Immature natural killer cell (primary cell): Measurements from ENCODE around the gene BRD1. TPM values are rescaled to one million over a fixed set of nuclear protein-coding genes. Genes with fewer than 3 reads are reported as not detected.
"Not testable (repeated sequence)": the region's sequence is repeated elsewhere in the genome, so short reads cannot be mapped to it uniquely, and the experiment has no call there.

Source experiments
- DNase-seq, 3 donors: peaks; one replicate each; pipeline ENCODE4 v3.0.0; 2022; ENCODE audit warnings: mixed read lengths in 1 of 3
- H3K27ac Mint-ChIP-seq, 6 donors: one replicate each; pipeline ENCODE4 v1.8.0; 2020; ENCODE audit warnings: mixed read lengths in 6 of 6, mild to moderate bottlenecking in 5 of 6, inconsistent platforms in 4 of 6, moderate library complexity in 3 of 6
- H3K27me3 Mint-ChIP-seq, 3 donors: one replicate each; pipeline ENCODE4 v1.8.0; 2020 to 2021; ENCODE audit warnings: low read depth in 3 of 3, mild to moderate bottlenecking in 3 of 3, mixed read lengths in 3 of 3, moderate library complexity in 3 of 3, inconsistent platforms in 1 of 3
- H3K36me3 Mint-ChIP-seq, 3 donors: one replicate each; pipeline ENCODE4 v1.8.0; 2020; ENCODE audit warnings: mixed read lengths in 3 of 3, inconsistent platforms in 2 of 3, mild to moderate bottlenecking in 2 of 3
- H3K4me1 Mint-ChIP-seq, 2 donors: one replicate each; pipeline ENCODE4 v1.8.0; 2020; ENCODE audit warnings: inconsistent platforms in 2 of 2, mild to moderate bottlenecking in 2 of 2, mixed read lengths in 2 of 2, moderate library complexity in 1 of 2
- H3K4me3 Mint-ChIP-seq, 5 donors: one replicate each; pipeline ENCODE4 v1.8.0; 2020; ENCODE audit warnings: mild to moderate bottlenecking in 5 of 5, mixed read lengths in 5 of 5, inconsistent platforms in 3 of 5, moderate library complexity in 3 of 5
- H3K9me3 Mint-ChIP-seq, 6 donors: one replicate each; pipeline ENCODE4 v1.8.0; 2020; ENCODE audit warnings: mild to moderate bottlenecking in 6 of 6, mixed read lengths in 6 of 6, inconsistent platforms in 4 of 6, moderate library complexity in 3 of 6
- polyA plus RNA-seq, 3 donors: library from polyadenylated mRNA; unstranded; fragments of 300-500 nt; fragmentation: Illumina TruSeq; gene quantifications; one replicate each; pipeline ENCODE4 v1.2.3, GENCODE V29; 2021

Gene BRD1
- polyA plus RNA-seq, 3 donors from 2014 or later = 1.5 to 4.5 (median 2.1) TPM

DNA sequence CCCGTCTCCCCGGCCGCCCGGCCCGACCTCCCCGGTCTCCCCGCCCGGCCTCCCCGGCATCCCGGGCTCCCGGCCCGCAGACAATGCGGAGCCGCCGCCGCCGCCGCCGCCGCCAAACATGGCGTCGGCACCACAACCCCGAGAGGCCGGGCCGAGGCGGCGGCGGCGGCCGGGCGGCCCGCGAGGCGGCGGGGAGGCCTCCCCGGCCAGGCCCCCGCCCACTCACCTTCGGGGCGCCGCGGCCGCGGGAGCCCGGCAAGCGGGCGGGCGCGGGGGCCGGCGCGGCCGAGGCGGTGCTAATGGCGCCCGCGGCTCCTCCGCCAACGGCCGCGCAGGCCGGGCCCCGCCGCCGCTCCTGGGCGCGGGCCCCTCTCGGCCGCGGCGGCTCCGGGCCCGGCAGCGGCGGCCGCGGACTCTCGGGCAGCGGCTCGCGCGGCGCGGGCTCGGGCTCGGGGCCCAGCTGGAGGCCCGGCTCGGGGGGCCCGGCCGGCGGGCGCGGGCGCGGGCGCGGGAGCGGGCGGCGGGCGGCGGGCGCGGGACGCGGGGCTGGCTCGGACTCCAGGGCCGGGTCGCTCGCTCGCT is 311 bp downstream of the BRD1 start:
- H3K27ac Mint-ChIP-seq = peak overlapping the region in 2 of 6 donors; percentile 45 to 55
- H3K36me3 Mint-ChIP-seq = peaks cover 12 to 17% (median 17%) of the 10 kb centered on the region in 3 donors
- no peaks in the 10 kb centered on the region for H3K9me3 Mint-ChIP-seq
- peak overlapping the region in 1 of 5 donors; percentile 65 for H3K4me3 Mint-ChIP-seq
- DNase-seq = peak in 1 of 3 donors; percentile 40
- H3K27me3 Mint-ChIP-seq = peaks cover 8 to 26% (median 12%) of the 10 kb centered on the region in 3 donors
- H3K4me1 Mint-ChIP-seq = peaks cover 33 to 41% of the 10 kb centered on the region in 2 donors

GRCh38 chr22:49826603-49827270 is 936 bp downstream of the BRD1 start:
- Mint-ChIP-seq H3K27ac (peak overlapping the region; percentile 23 to 95 (median 88)), H3K4me1 (peaks cover 37 to 41% of the 10 kb centered on the region in 2 donors), H3K4me3 (peak overlapping the region; percentile 88 to 93 (median 90)), H3K27me3 (peaks cover 8 to 26% (median 12%) of the 10 kb centered on the region in 3 donors), H3K36me3 (peaks cover 12 to 17% (median 17%) of the 10 kb centered on the region in 3 donors), H3K9me3 (no peaks in the 10 kb centered on the region)
- DNase-seq = peak; percentile 37 to 48 (median 48)

- H3K27ac Mint-ChIP-seq = peak overlapping the region; percentile 86 to 95 (median 91)
- H3K4me1 Mint-ChIP-seq = peaks cover 40 to 42% of the 10 kb centered on the region in 2 donors
- peak overlapping the region; percentile 88 to 93 (median 90) for H3K4me3 Mint-ChIP-seq
- peaks cover 12 to 17% (median 17%) of the 10 kb centered on the region in 3 donors for H3K36me3 Mint-ChIP-seq
- peaks cover 10 to 26% (median 12%) of the 10 kb centered on the region in 3 donors for H3K27me3 Mint-ChIP-seq
- DNase-seq = peak; percentile 62 to 72 (median 68)
- no peaks in the 10 kb centered on the region for H3K9me3 Mint-ChIP-seq
Observed at GRCh38 chr22:49825944-49826602, 1.6 kb downstream of the BRD1 start.

- DNase-seq = no peak
- H3K4me1 Mint-ChIP-seq = peaks cover 46 to 49% of the 10 kb centered on the region in 2 donors
- H3K9me3 Mint-ChIP-seq = no peaks in the 10 kb centered on the region
- H3K4me3 Mint-ChIP-seq = peak overlapping the region; percentile 88 to 93 (median 90)
- peak overlapping the region; percentile 86 to 95 (median 91) for H3K27ac Mint-ChIP-seq
- H3K27me3 Mint-ChIP-seq = peaks cover 10 to 27% (median 12%) of the 10 kb centered on the region in 3 donors
- peaks cover 12 to 17% (median 17%) of the 10 kb centered on the region in 3 donors for H3K36me3 Mint-ChIP-seq
Observed at GRCh38 chr22:49825436-49825835, 2.2 kb downstream of the BRD1 start.

DNA sequence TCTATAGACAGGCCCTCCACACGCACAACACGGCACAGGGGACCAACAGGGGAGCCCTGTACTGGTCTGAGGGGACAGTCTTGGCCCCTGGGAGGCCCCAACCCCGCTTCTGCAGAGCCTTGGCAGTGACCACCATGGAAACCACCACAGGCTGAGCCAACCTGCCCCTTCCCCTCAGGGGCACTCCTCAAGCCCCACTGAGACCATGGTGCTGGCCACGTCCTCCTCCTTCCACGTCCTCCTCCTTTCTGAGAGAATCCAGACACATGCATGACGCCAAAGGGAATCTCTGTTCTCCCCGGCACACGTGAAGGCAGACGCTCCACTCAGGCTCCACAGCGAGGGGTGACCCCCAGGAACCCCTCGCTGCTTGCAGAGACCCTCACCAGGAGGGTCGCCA is 2.7 kb downstream of the BRD1 start:
- DNase-seq = no peak
- Mint-ChIP-seq H3K36me3 (peaks cover 12 to 17% (median 16%) of the 10 kb centered on the region in 3 donors), H3K4me1 (peaks cover 46 to 52% of the 10 kb centered on the region in 2 donors), H3K27me3 (peaks cover 10 to 30% (median 12%) of the 10 kb centered on the region in 3 donors), H3K27ac (peak overlapping the region in 3 of 6 donors; percentile 1 to 86 (median 29)), H3K9me3 (no peaks in the 10 kb centered on the region), H3K4me3 (peak overlapping the region; percentile 54 to 93 (median 88))

- peak overlapping the region; percentile 39 to 58 (median 52) for H3K4me3 Mint-ChIP-seq
- H3K4me1 Mint-ChIP-seq = peaks cover 47 to 52% of the 10 kb centered on the region in 2 donors
Observed at GRCh38 chr22:49824185-49824925, 3.3 kb downstream of the BRD1 start.

GRCh38 chr22:49823289-49824045 is 4.2 kb downstream of the BRD1 start:
- peak overlapping the region in 3 of 6 donors; percentile 0 to 45 (median 31) for H3K27ac Mint-ChIP-seq
- peaks cover 12 to 17% (median 13%) of the 10 kb centered on the region in 3 donors for H3K36me3 Mint-ChIP-seq
- H3K4me3 Mint-ChIP-seq = peak overlapping the region in 2 of 5 donors; percentile 28 to 58

More at GRCh38 chr22:49824185-49824925, 3.3 kb downstream of the BRD1 start:
- peaks cover 12 to 17% (median 13%) of the 10 kb centered on the region in 3 donors for H3K36me3 Mint-ChIP-seq
- H3K27ac Mint-ChIP-seq = peak overlapping the region in 3 of 6 donors; percentile 1 to 86 (median 29)
- no peak for DNase-seq
- no peaks in the 10 kb centered on the region for H3K9me3 Mint-ChIP-seq
- H3K27me3 Mint-ChIP-seq = peaks cover 10 to 27% (median 10%) of the 10 kb centered on the region in 3 donors

DNA sequence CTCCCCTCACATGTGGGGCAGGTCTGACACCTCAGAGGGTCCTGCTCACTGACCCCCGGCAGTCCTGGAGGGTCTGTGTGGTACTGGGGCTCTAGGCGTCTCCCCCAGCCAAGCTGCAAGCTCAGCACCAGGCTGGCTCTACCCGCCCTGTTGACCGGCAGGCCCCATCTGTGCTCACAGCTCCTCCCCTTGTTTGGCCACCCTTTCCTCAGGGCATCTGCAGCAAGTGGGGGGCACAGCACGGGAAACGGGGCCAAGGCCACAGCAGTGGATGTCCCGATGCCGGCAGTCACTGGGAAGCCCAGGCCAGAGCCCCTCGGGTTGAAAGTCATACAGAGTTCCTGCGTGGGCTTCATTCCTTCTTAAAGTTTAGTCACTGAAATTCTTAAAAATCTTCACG is 5.9 kb downstream of the BRD1 start:
- H3K27ac Mint-ChIP-seq, H3K9me3 Mint-ChIP-seq, H3K4me3 Mint-ChIP-seq, DNase-seq: not testable (repeated sequence)
- peaks cover 13 to 26% (median 21%) of the 10 kb centered on the region in 3 donors for H3K36me3 Mint-ChIP-seq
- peaks cover 9 to 45% (median 15%) of the 10 kb centered on the region in 3 donors for H3K27me3 Mint-ChIP-seq
- H3K4me1 Mint-ChIP-seq = peaks cover 66 to 68% of the 10 kb centered on the region in 2 donors

More at GRCh38 chr22:49823289-49824045, 4.2 kb downstream of the BRD1 start:
- peaks cover 50 to 52% of the 10 kb centered on the region in 2 donors for H3K4me1 Mint-ChIP-seq
- H3K9me3 Mint-ChIP-seq = no peaks in the 10 kb centered on the region
- DNase-seq = no peak
- H3K27me3 Mint-ChIP-seq = peaks cover 9 to 33% (median 10%) of the 10 kb centered on the region in 3 donors

- Mint-ChIP-seq H3K36me3 (peaks cover 13 to 26% (median 21%) of the 10 kb centered on the region in 3 donors), H3K9me3 (no peaks in the 10 kb centered on the region), H3K4me3 (no peak overlapping the region), H3K27ac (peak overlapping the region in 2 of 6 donors; percentile 6 to 19), H3K27me3 (peaks cover 6 to 42% (median 13%) of the 10 kb centered on the region in 3 donors), H3K4me1 (peaks cover 66 to 71% of the 10 kb centered on the region in 2 donors)
- no peak for DNase-seq
Observed at GRCh38 chr22:49820984-49821383, 6.7 kb downstream of the BRD1 start.

GRCh38 chr22:49817359-49817758 is 10.3 kb downstream of the BRD1 start:
- DNase-seq = no peak
- Mint-ChIP-seq H3K9me3 (no peaks in the 10 kb centered on the region), H3K27me3 (peaks cover 0 to 39% (median 12%) of the 10 kb centered on the region in 3 donors), H3K4me1 (peaks cover 62 to 65% of the 10 kb centered on the region in 2 donors), H3K4me3 (no peak overlapping the region), H3K36me3 (peaks cover 0 to 9% (median 9%) of the 10 kb centered on the region in 3 donors), H3K27ac (peak overlapping the region in 2 of 6 donors; percentile 1 to 8)

DNA sequence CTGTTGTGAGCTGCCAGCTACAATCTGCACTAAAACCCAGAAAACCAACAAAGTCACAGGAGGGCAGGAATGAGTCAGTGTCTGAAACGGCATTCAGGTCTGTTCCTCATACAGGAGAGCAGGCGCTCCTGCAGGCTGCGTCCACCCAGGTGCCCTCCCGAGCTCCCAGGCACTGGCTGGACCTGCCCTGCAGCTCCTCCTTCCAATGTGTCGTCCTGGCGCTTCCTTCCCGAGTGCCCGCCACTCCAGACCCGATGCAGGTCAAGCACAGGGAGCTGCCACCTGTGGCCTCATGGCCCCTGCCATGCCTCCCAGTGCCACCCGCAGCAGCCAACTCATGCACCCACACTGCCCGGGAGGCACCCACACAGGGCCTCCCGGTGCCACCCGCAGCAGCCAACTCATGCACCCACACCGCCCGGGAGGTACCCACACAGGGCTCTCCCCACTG is 12.0 kb downstream of the BRD1 start:
- H3K27ac Mint-ChIP-seq = peak overlapping the region in 1 of 6 donors; percentile 40
- peak overlapping the region in 1 of 5 donors; percentile 35 for H3K4me3 Mint-ChIP-seq
- peaks cover 0 to 9% (median 9%) of the 10 kb centered on the region in 3 donors for H3K36me3 Mint-ChIP-seq
- peaks cover 69 to 73% of the 10 kb centered on the region in 2 donors for H3K4me1 Mint-ChIP-seq
- no peak for DNase-seq
- peaks cover 0 to 39% (median 15%) of the 10 kb centered on the region in 3 donors for H3K27me3 Mint-ChIP-seq
- H3K9me3 Mint-ChIP-seq = no peaks in the 10 kb centered on the region

GRCh38 chr22:49814856-49815255 is 12.8 kb downstream of the BRD1 start:
- Mint-ChIP-seq H3K4me1 (peaks cover 74 to 75% of the 10 kb centered on the region in 2 donors), H3K4me3 (no peak overlapping the region), H3K9me3 (no peaks in the 10 kb centered on the region), H3K36me3 (peaks cover 0 to 9% (median 9%) of the 10 kb centered on the region in 3 donors), H3K27ac (no peak overlapping the region), H3K27me3 (peaks cover 0 to 34% (median 17%) of the 10 kb centered on the region in 3 donors)
- no peak for DNase-seq
